ENCODE measurements around the gene DOCK2.

DOCK2 gene

DNA sequence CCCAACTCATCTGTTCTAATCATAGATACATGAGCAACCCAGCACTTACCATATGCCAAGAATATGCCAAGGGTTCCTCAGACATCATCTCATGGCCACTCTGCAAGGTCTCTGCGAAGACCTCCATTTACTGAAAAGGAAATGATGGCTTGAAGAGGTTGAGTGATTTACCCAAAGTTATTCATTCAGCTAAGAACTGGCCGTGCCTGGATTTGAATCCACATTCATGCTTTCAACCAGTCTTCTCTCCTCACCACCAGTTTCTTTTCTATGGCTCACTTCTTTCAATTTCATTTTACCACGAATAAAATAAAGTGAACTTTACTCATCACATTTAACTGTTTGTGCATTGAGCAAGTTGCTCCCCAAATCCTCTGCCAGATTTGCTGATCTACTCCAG is 441.4 kb downstream of the DOCK2 start:
- H3K4me1 ChIP-seq (ENCODE audit: control insufficient read depth in 2 of 2, insufficient read depth in 1 of 2, low read depth in 1 of 2, low read length in 2 of 2): no peaks in the 10 kb centered on the region
- DNase-seq (ENCODE audit: low spot score): no peak
- H3K27me3 ChIP-seq (ENCODE audit: control insufficient read depth in 3 of 3, insufficient read depth in 3 of 3, low read depth in 1 of 3, low read length in 3 of 3): peaks cover 0 to 6% (median 0%) of the 10 kb centered on the region in 3 experiments
- H3K27ac ChIP-seq (replicated peaks; ENCODE audit: low read length): no peak overlapping the region
- H3K9ac ChIP-seq (ENCODE audit: low read depth, low read length, poor library complexity): no peak overlapping the region
- no peak overlapping the region for H3K4me2 ChIP-seq (ENCODE audit: insufficient read depth, low read length, poor library complexity, severe bottlenecking)
- no peak overlapping the region for H2BK15ac ChIP-seq (ENCODE audit: low read length)
- H3K9me3 ChIP-seq (replicated peaks in 1 of 2; ENCODE audit: control insufficient read depth in 2 of 2, insufficient read depth in 1 of 2, low read depth in 1 of 2, low read length in 2 of 2): no peaks in the 10 kb centered on the region
- no peak overlapping the region for H3K23ac ChIP-seq (ENCODE audit: low read depth, low read length, poor library complexity)
- H2AK5ac ChIP-seq (ENCODE audit: low read depth, low read length): no peak overlapping the region
- H3K4me3 ChIP-seq (ENCODE audit: low read length in 2 of 2): no peak overlapping the region
- H4K8ac ChIP-seq (ENCODE audit: low read depth, low read length): no peak overlapping the region
- no peaks in the 10 kb centered on the region for H3K79me1 ChIP-seq (ENCODE audit: low read depth, low read length)
- H4K91ac ChIP-seq (ENCODE audit: low read depth, low read length, poor library complexity): no peak overlapping the region
- WGBS, 2 donors (ENCODE audit: extremely low coverage in 2 of 2, insufficient read length in 2 of 2, insufficient replicate concordance in 1 of 2): 100% methylated on average over 1 of the region's 3 CpGs
- no peak overlapping the region for H2BK12ac ChIP-seq (ENCODE audit: low read length)
- no peak overlapping the region for H3K14ac ChIP-seq (ENCODE audit: low read length)
- no peak overlapping the region for H3K4ac ChIP-seq (ENCODE audit: low read length)
- H2BK120ac ChIP-seq (ENCODE audit: low read depth, low read length): no peak overlapping the region
- H2AFZ ChIP-seq (ENCODE audit: low read length): no peak overlapping the region
- no peak overlapping the region for H3K18ac ChIP-seq (ENCODE audit: low read length)
- no peak overlapping the region for H2BK5ac ChIP-seq (ENCODE audit: low read length)
- no peaks in the 10 kb centered on the region for H3K36me3 ChIP-seq (replicated peaks in 1 of 2; ENCODE audit: control insufficient read depth in 2 of 2, insufficient read depth in 2 of 2, low read length in 2 of 2)

DNA sequence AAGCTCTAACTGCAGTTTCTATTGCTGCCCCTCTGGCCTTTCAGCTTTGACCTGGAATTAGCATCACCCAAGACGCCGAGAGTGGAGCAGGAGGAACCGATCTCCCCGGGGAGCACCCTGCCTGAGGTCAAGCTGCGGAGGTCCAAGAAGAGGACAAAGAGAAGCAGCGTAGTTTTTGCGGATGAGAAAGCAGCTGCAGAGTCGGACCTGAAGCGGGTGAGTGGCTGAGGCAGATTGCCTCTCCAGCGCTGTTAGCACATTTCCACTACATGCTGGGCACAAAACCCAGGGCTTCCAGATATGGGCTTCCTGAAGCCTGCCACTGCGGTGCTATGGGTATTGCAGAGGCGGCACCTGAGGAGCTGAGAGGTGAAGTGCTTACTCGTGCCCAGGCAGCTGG is 441.9 kb downstream of the DOCK2 start:
- no peak overlapping the region for H3K4me3 ChIP-seq (ENCODE audit: low read length in 2 of 2)
- no peak overlapping the region for H2AFZ ChIP-seq (ENCODE audit: low read length)
- no peak overlapping the region for H2BK120ac ChIP-seq (ENCODE audit: low read depth, low read length)
- H3K9ac ChIP-seq (ENCODE audit: low read depth, low read length, poor library complexity): no peak overlapping the region
- H2BK5ac ChIP-seq (ENCODE audit: low read length): no peak overlapping the region
- no peak overlapping the region for H2AK5ac ChIP-seq (ENCODE audit: low read depth, low read length)
- H3K4me1 ChIP-seq (ENCODE audit: control insufficient read depth in 2 of 2, insufficient read depth in 1 of 2, low read depth in 1 of 2, low read length in 2 of 2): no peaks in the 10 kb centered on the region
- no peak overlapping the region for H2BK12ac ChIP-seq (ENCODE audit: low read length)
- peak overlapping the region; percentile 31 for H3K18ac ChIP-seq (ENCODE audit: low read length)
- no peak overlapping the region for H4K91ac ChIP-seq (ENCODE audit: low read depth, low read length, poor library complexity)
- H3K4me2 ChIP-seq (ENCODE audit: insufficient read depth, low read length, poor library complexity, severe bottlenecking): no peak overlapping the region
- no peak overlapping the region for H3K14ac ChIP-seq (ENCODE audit: low read length)
- DNase-seq (ENCODE audit: low spot score): no peak
- H3K36me3 ChIP-seq (replicated peaks in 1 of 2; ENCODE audit: control insufficient read depth in 2 of 2, insufficient read depth in 2 of 2, low read length in 2 of 2): no peaks in the 10 kb centered on the region
- H3K27ac ChIP-seq (replicated peaks; ENCODE audit: low read length): no peak overlapping the region
- WGBS, 2 donors (ENCODE audit: extremely low coverage in 2 of 2, insufficient read length in 2 of 2, insufficient replicate concordance in 1 of 2): no CpG with 5 or more reads among the region's 13 CpGs
- peaks cover 0 to 6% (median 0%) of the 10 kb centered on the region in 3 experiments for H3K27me3 ChIP-seq (ENCODE audit: control insufficient read depth in 3 of 3, insufficient read depth in 3 of 3, low read depth in 1 of 3, low read length in 3 of 3)
- H3K23ac ChIP-seq (ENCODE audit: low read depth, low read length, poor library complexity): no peak overlapping the region
- H3K79me1 ChIP-seq (ENCODE audit: low read depth, low read length): no peaks in the 10 kb centered on the region
- H4K8ac ChIP-seq (ENCODE audit: low read depth, low read length): no peak overlapping the region
- H3K9me3 ChIP-seq (replicated peaks in 1 of 2; ENCODE audit: control insufficient read depth in 2 of 2, insufficient read depth in 1 of 2, low read depth in 1 of 2, low read length in 2 of 2): no peaks in the 10 kb centered on the region
- no peak overlapping the region for H3K4ac ChIP-seq (ENCODE audit: low read length)
- H2BK15ac ChIP-seq (ENCODE audit: low read length): no peak overlapping the region

DNA sequence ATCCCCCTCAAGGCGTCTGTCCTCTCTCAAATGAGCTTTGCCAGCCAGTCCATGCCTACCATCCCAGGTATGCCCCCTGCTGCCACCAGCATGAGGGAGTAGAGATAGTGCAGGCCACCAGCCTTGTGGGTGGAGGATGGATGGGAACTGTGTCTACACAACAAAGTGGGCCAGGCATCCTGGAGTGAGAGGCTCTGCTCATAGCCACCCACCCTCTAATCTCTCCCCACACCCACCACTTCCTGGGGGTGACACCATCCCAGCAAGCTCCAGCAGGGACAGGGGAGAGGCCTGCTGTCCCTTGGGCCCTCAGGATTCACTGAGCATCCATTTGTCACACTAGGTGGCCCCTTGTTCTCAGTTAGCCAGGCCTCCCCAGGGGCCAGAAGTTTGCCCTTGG is 443.1 kb downstream of the DOCK2 start:
- no peak overlapping the region for H3K4me3 ChIP-seq (ENCODE audit: low read length in 2 of 2)
- no peaks in the 10 kb centered on the region for H3K36me3 ChIP-seq (replicated peaks in 1 of 2; ENCODE audit: control insufficient read depth in 2 of 2, insufficient read depth in 2 of 2, low read length in 2 of 2)
- no peak overlapping the region for H3K4me2 ChIP-seq (ENCODE audit: insufficient read depth, low read length, poor library complexity, severe bottlenecking)
- H2AK5ac ChIP-seq (ENCODE audit: low read depth, low read length): no peak overlapping the region
- H2BK12ac ChIP-seq (ENCODE audit: low read length): no peak overlapping the region
- H3K9ac ChIP-seq (ENCODE audit: low read depth, low read length, poor library complexity): no peak overlapping the region
- no peak overlapping the region for H3K18ac ChIP-seq (ENCODE audit: low read length)
- no peak overlapping the region for H3K27ac ChIP-seq (replicated peaks; ENCODE audit: low read length)
- no peak overlapping the region for H2BK120ac ChIP-seq (ENCODE audit: low read depth, low read length)
- H2AFZ ChIP-seq (ENCODE audit: low read length): no peak overlapping the region
- no CpG with 5 or more reads among the region's 1 CpG for WGBS, 2 donors (ENCODE audit: extremely low coverage in 2 of 2, insufficient read length in 2 of 2, insufficient replicate concordance in 1 of 2)
- no peak overlapping the region for H3K23ac ChIP-seq (ENCODE audit: low read depth, low read length, poor library complexity)
- H3K9me3 ChIP-seq (replicated peaks in 1 of 2; ENCODE audit: control insufficient read depth in 2 of 2, insufficient read depth in 1 of 2, low read depth in 1 of 2, low read length in 2 of 2): no peaks in the 10 kb centered on the region
- H3K79me1 ChIP-seq (ENCODE audit: low read depth, low read length): no peaks in the 10 kb centered on the region
- H3K27me3 ChIP-seq (ENCODE audit: control insufficient read depth in 3 of 3, insufficient read depth in 3 of 3, low read depth in 1 of 3, low read length in 3 of 3): no peaks in the 10 kb centered on the region
- no peak overlapping the region for H3K14ac ChIP-seq (ENCODE audit: low read length)
- H4K91ac ChIP-seq (ENCODE audit: low read depth, low read length, poor library complexity): no peak overlapping the region
- DNase-seq (ENCODE audit: low spot score): no peak
- no peaks in the 10 kb centered on the region for H3K4me1 ChIP-seq (ENCODE audit: control insufficient read depth in 2 of 2, insufficient read depth in 1 of 2, low read depth in 1 of 2, low read length in 2 of 2)
- H2BK5ac ChIP-seq (ENCODE audit: low read length): no peak overlapping the region
- no peak overlapping the region for H3K4ac ChIP-seq (ENCODE audit: low read length)
- no peak overlapping the region for H4K8ac ChIP-seq (ENCODE audit: low read depth, low read length)
- no peak overlapping the region for H2BK15ac ChIP-seq (ENCODE audit: low read length)

DNA sequence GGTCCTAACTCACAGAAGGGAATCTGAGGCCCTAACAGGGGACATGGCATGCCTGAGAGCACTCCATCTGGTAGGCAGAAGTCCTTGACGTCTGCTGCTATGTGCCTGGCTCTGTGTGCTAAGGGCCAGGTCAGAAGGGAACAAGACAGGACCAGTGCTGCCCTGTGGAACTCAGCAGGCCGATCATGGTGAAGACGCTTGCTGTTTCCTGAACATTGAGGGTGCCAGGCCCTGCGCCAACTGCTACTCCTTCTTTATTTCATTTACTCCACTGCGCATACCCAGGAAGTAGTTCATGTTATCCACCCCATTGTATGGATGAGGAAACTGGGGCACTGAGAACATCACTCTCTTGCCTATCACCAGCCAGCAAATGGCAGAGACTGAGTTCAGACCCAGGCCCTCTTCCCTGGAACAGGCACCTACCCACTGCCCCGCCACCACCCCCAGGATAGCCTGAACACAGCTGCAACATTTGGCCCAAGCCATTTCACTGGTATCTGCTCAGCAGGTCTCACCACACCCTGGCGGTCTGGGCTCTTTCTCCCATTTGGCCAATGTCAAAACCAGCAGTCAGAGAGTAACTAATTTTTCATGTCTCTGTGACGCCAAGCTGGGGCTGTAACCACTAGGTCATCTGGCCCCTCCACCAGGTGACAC is 443.8 kb downstream of the DOCK2 start:
- H3K4me3 ChIP-seq (ENCODE audit: low read length in 2 of 2): no peak overlapping the region
- H3K27me3 ChIP-seq (ENCODE audit: control insufficient read depth in 3 of 3, insufficient read depth in 3 of 3, low read depth in 1 of 3, low read length in 3 of 3): no peaks in the 10 kb centered on the region
- no peak overlapping the region for H3K23ac ChIP-seq (ENCODE audit: low read depth, low read length, poor library complexity)
- no peak overlapping the region for H4K91ac ChIP-seq (ENCODE audit: low read depth, low read length, poor library complexity)
- DNase-seq (ENCODE audit: low spot score): no peak
- H3K4me1 ChIP-seq (ENCODE audit: control insufficient read depth in 2 of 2, insufficient read depth in 1 of 2, low read depth in 1 of 2, low read length in 2 of 2): no peaks in the 10 kb centered on the region
- no peak overlapping the region for H2AK5ac ChIP-seq (ENCODE audit: low read depth, low read length)
- H3K9ac ChIP-seq (ENCODE audit: low read depth, low read length, poor library complexity): no peak overlapping the region
- no peak overlapping the region for H2AFZ ChIP-seq (ENCODE audit: low read length)
- WGBS, 2 donors (ENCODE audit: extremely low coverage in 2 of 2, insufficient read length in 2 of 2, insufficient replicate concordance in 1 of 2): no CpG with 5 or more reads among the region's 8 CpGs
- H4K8ac ChIP-seq (ENCODE audit: low read depth, low read length): no peak overlapping the region
- no peak overlapping the region for H2BK5ac ChIP-seq (ENCODE audit: low read length)
- no peaks in the 10 kb centered on the region for H3K79me1 ChIP-seq (ENCODE audit: low read depth, low read length)
- no peak overlapping the region for H3K4me2 ChIP-seq (ENCODE audit: insufficient read depth, low read length, poor library complexity, severe bottlenecking)
- H3K27ac ChIP-seq (replicated peaks; ENCODE audit: low read length): no peak overlapping the region
- no peaks in the 10 kb centered on the region for H3K9me3 ChIP-seq (replicated peaks in 1 of 2; ENCODE audit: control insufficient read depth in 2 of 2, insufficient read depth in 1 of 2, low read depth in 1 of 2, low read length in 2 of 2)
- no peak overlapping the region for H2BK120ac ChIP-seq (ENCODE audit: low read depth, low read length)
- H2BK15ac ChIP-seq (ENCODE audit: low read length): no peak overlapping the region
- no peak overlapping the region for H3K14ac ChIP-seq (ENCODE audit: low read length)
- no peak overlapping the region for H2BK12ac ChIP-seq (ENCODE audit: low read length)
- no peaks in the 10 kb centered on the region for H3K36me3 ChIP-seq (replicated peaks in 1 of 2; ENCODE audit: control insufficient read depth in 2 of 2, insufficient read depth in 2 of 2, low read length in 2 of 2)
- no peak overlapping the region for H3K18ac ChIP-seq (ENCODE audit: low read length)
- H3K4ac ChIP-seq (ENCODE audit: low read length): no peak overlapping the region

Measured in neuronal stem cell (in vitro differentiated cells).